Tibial nerve (tissue), 4 donors: ENCODE data around the gene REPS1.

Source experiments
- EP300 ChIP-seq, 2 donors: sonication (generic); formaldehyde crosslinking; IDR thresholded peaks; one replicate each; pipeline ENCODE4 v1.6.1; 2017; ENCODE audit warnings: antibody characterized with exemption in 2 of 2, mild to moderate bottlenecking in 1 of 2
- POLR2A ChIP-seq, 2 donors: fragments of 450-650 bp; IDR thresholded peaks; one replicate each; pipeline ENCODE4 v1.6.1; 2017; ENCODE audit warnings: antibody characterized with exemption in 2 of 2, mild to moderate bottlenecking in 2 of 2, moderate library complexity in 2 of 2
- TF ChIP-seq, protein P1 (sequence below), 5 experiments: fragments of 200-600 bp in 3 of 5; fragments of 450-650 bp in 2 of 5; sonication (generic) in 3 of 5; IDR thresholded peaks; one replicate each; pipeline ENCODE4 v1.5.1; 2016 to 2019; ENCODE audit warnings: antibody characterized with exemption in 5 of 5, mild to moderate bottlenecking in 3 of 5, moderate library complexity in 2 of 5

GRCh38 chr6:138944412-138944811, 43.6 kb downstream of the REPS1 start:
- no peak for TF ChIP-seq EP300 (IDR thresholded peaks at IDR 0.05)
- TF ChIP-seq, protein P1, sequence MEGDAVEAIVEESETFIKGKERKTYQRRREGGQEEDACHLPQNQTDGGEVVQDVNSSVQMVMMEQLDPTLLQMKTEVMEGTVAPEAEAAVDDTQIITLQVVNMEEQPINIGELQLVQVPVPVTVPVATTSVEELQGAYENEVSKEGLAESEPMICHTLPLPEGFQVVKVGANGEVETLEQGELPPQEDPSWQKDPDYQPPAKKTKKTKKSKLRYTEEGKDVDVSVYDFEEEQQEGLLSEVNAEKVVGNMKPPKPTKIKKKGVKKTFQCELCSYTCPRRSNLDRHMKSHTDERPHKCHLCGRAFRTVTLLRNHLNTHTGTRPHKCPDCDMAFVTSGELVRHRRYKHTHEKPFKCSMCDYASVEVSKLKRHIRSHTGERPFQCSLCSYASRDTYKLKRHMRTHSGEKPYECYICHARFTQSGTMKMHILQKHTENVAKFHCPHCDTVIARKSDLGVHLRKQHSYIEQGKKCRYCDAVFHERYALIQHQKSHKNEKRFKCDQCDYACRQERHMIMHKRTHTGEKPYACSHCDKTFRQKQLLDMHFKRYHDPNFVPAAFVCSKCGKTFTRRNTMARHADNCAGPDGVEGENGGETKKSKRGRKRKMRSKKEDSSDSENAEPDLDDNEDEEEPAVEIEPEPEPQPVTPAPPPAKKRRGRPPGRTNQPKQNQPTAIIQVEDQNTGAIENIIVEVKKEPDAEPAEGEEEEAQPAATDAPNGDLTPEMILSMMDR (IDR thresholded peaks at IDR 0.05): no peak
- no peak for TF ChIP-seq POLR2A (IDR thresholded peaks at IDR 0.05)
